NCI-H2171 treated with DMSO at 0.1 percent for 48 hours (cell line): ENCODE data around the gene RANBP6.
A peak's percentile ranks its signal among the peaks of the same experiment; 100 is the strongest.
"Not testable (repeated sequence)": the region's sequence is repeated elsewhere in the genome, so short reads cannot be mapped to it uniquely, and the experiment has no call there.

ENCODE experiments used
- DNase-seq: peaks from one replicate; lab custom pipeline; 2025; lab: John Stamatoyannopoulos, UW

The RANBP6 gene

GRCh38 chr9:6015278-6016157 is at the start of gene RANBP6:
RANBP6 (minus strand) TSS chr9:6015624; CDS start chr9:6015607, 17 bp downstream.
- peak; percentile 78 for DNase-seq

GRCh38 chr9:6063146-6063545 is 47.7 kb upstream of the RANBP6 start:
- not testable (repeated sequence) for DNase-seq

GRCh38 chr9:6055666-6056065 is 40.2 kb upstream of the RANBP6 start:
- DNase-seq, result no peak

GRCh38 chr9:6055216-6055615 is 39.8 kb upstream of the RANBP6 start:
- DNase-seq, result peak; percentile 74

GRCh38 chr9:6054280-6055099 is 39.1 kb upstream of the RANBP6 start:
- DNase-seq, result peak; percentile 63

- DNase-seq, result no peak
These were observed 37.0 kb upstream of the RANBP6 start for GRCh38 chr9:6052293-6052919.

- DNase-seq, result no peak
These were observed 36.1 kb upstream of the RANBP6 start for GRCh38 chr9:6051511-6051950.

GRCh38 chr9:6049798-6050197 is 34.4 kb upstream of the RANBP6 start:
- no peak for DNase-seq

GRCh38 chr9:6048039-6048438 is 32.6 kb upstream of the RANBP6 start:
- DNase-seq, result no peak

GRCh38 chr9:6047020-6047419 is 31.6 kb upstream of the RANBP6 start:
- DNase-seq, result no peak

- DNase-seq, result no peak
These were observed 29.9 kb upstream of the RANBP6 start for GRCh38 chr9:6045364-6045763.

- DNase-seq, result no peak
These were observed 24.7 kb upstream of the RANBP6 start for GRCh38 chr9:6040077-6040476.

- DNase-seq, result no peak
These were observed 21.0 kb upstream of the RANBP6 start for GRCh38 chr9:6036391-6036790.

GRCh38 chr9:6034954-6035353 is 19.5 kb upstream of the RANBP6 start:
- no peak for DNase-seq

GRCh38 chr9:6029604-6030274 is 14.3 kb upstream of the RANBP6 start:
- DNase-seq, result no peak

- DNase-seq, result no peak
These were observed 8.7 kb upstream of the RANBP6 start for GRCh38 chr9:6024035-6024554.

GRCh38 chr9:6016975-6017374 is 1.6 kb upstream of the RANBP6 start:
- not testable (repeated sequence) for DNase-seq

- no peak for DNase-seq
These were observed 654 bp downstream of the RANBP6 start for GRCh38 chr9:6014670-6015270.

GRCh38 chr9:6008169-6008979 is 7.0 kb downstream of the RANBP6 start:
- DNase-seq, result peak; percentile 92

- peak; percentile 68 for DNase-seq
These were observed 7.7 kb downstream of the RANBP6 start for GRCh38 chr9:6007770-6008168.
